ENCODE data around the gene PPP3R1. TPM values are rescaled to one million over a fixed set of nuclear protein-coding genes. Genes with fewer than 3 reads are reported as not detected.

The PPP3R1 gene
- total RNA-seq, 2 donors from 2014 or later: 57.4 to 59.5 TPM

DNA sequence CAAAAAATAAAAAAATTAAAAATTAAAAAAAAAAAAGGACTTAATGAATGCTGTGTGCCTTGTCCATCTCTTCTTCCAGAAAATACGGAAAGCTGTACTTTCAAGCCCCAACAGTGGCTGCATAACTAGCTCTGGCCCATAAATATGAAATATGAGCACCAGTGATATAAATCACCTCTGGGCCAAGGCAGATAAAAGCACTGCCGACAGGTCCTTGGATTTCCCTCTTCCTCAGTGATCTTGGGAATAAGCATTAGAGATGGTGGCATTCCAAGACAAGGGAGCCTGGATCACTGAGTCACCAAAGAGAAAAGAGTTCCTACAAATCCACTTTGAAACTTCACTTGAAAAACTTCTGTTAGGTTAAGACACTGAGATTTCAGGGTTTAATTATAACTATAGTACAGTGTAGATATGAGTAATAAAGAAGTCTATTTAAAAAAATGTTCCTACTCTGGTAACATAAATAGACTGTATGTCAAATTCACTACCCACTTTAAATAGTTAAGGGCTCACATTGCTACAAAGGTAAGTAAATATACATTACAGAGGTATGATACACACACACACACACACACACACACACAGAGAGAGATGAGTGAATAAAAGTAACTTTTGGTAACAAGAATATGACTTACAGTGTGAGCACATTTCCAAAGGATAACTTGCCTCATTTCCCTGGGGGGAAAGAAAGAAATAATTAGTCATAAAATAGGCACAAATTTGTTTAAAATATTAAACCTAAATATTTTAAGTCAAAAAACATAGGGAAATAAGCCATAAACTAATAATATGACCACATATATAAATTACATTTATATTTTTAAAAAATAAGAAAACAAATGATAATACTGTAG, 35.6 kb downstream of the PPP3R1 start:
- Histone ChIP-seq H3K9me3 (ENCODE audit: control insufficient read depth, low read length) (no peaks in the 10 kb centered on the region), H3K27ac (ENCODE audit: low read depth, low read length) (no peak overlapping the region), H3K36me3 (ENCODE audit: control insufficient read depth, insufficient read depth, low read length) (peaks cover 38% of the 10 kb centered on the region), H3K4me1 (ENCODE audit: control insufficient read depth, insufficient read depth, low read length) (peaks cover 10% of the 10 kb centered on the region), H3K4me3 (ENCODE audit: low read length) (no peak overlapping the region), H3K9ac (ENCODE audit: extremely low read depth, low read length, poor library complexity, severe bottlenecking) (no peak overlapping the region), H3K27me3 (ENCODE audit: control insufficient read depth, insufficient read depth, low read length, poor library complexity, severe bottlenecking) (no peaks in the 10 kb centered on the region)
- no peak for DNase-seq
- H3K4me3 Mint-ChIP-seq: no peak overlapping the region
- H3K27me3 Mint-ChIP-seq (ENCODE audit: insufficient read depth): no peaks in the 10 kb centered on the region
- 94 to 100% methylated on average over 2 of the region's 2 CpGs for WGBS, 2 experiments (ENCODE audit: insufficient coverage in 1 of 2, insufficient read length in 1 of 2)
- H3K27ac Mint-ChIP-seq: no peak overlapping the region
- H3K4me1 Mint-ChIP-seq: peaks cover 28% of the 10 kb centered on the region
- no peaks in the 10 kb centered on the region for H3K9me3 Mint-ChIP-seq
- peaks cover 20% of the 10 kb centered on the region for H3K36me3 Mint-ChIP-seq (ENCODE audit: low read depth)
- TF ChIP-seq, protein P1, sequence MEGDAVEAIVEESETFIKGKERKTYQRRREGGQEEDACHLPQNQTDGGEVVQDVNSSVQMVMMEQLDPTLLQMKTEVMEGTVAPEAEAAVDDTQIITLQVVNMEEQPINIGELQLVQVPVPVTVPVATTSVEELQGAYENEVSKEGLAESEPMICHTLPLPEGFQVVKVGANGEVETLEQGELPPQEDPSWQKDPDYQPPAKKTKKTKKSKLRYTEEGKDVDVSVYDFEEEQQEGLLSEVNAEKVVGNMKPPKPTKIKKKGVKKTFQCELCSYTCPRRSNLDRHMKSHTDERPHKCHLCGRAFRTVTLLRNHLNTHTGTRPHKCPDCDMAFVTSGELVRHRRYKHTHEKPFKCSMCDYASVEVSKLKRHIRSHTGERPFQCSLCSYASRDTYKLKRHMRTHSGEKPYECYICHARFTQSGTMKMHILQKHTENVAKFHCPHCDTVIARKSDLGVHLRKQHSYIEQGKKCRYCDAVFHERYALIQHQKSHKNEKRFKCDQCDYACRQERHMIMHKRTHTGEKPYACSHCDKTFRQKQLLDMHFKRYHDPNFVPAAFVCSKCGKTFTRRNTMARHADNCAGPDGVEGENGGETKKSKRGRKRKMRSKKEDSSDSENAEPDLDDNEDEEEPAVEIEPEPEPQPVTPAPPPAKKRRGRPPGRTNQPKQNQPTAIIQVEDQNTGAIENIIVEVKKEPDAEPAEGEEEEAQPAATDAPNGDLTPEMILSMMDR (conservative IDR thresholded peaks at IDR 0.05): no peak

DNA sequence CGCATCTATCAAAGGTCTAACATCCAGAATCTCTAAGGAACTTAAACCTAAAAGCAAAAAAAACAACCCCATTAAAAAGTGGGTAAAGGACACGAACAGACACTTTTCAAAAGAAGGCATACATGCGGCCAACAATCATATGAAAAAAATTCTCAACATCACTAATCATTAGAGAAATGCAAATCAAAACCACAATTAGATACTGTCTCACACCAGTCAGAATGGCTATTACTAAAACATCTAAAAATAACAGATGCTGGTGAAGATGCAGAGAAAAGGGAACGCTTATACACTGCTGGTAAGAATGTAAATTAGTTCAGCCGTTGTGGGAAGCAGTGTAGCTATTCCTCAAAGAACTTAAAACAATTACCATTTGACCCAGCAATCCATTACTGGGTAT, 38.0 kb downstream of the PPP3R1 start:
- WGBS, 2 experiments (ENCODE audit: insufficient coverage in 1 of 2, insufficient read length in 1 of 2): 88 to 94% methylated on average over 5 of the region's 5 CpGs
- Histone ChIP-seq H3K9me3 (ENCODE audit: control insufficient read depth, low read length) (no peaks in the 10 kb centered on the region), H3K36me3 (ENCODE audit: control insufficient read depth, insufficient read depth, low read length) (peaks cover 42% of the 10 kb centered on the region), H3K27me3 (ENCODE audit: control insufficient read depth, insufficient read depth, low read length, poor library complexity, severe bottlenecking) (no peaks in the 10 kb centered on the region), H3K27ac (ENCODE audit: low read depth, low read length) (no peak overlapping the region), H3K4me3 (ENCODE audit: low read length) (no peak overlapping the region), H3K9ac (ENCODE audit: extremely low read depth, low read length, poor library complexity, severe bottlenecking) (no peak overlapping the region), H3K4me1 (ENCODE audit: control insufficient read depth, insufficient read depth, low read length) (peaks cover 6% of the 10 kb centered on the region)
- H3K9me3 Mint-ChIP-seq: no peaks in the 10 kb centered on the region
- H3K27ac Mint-ChIP-seq: peak overlapping the region; percentile 33
- H3K36me3 Mint-ChIP-seq (ENCODE audit: low read depth): peaks cover 32% of the 10 kb centered on the region
- TF ChIP-seq, protein P1 (conservative IDR thresholded peaks at IDR 0.05): no peak
- DNase-seq: no peak
- no peak overlapping the region for H3K4me3 Mint-ChIP-seq
- H3K4me1 Mint-ChIP-seq: peaks cover 21% of the 10 kb centered on the region
- H3K27me3 Mint-ChIP-seq (ENCODE audit: insufficient read depth): no peaks in the 10 kb centered on the region

DNA sequence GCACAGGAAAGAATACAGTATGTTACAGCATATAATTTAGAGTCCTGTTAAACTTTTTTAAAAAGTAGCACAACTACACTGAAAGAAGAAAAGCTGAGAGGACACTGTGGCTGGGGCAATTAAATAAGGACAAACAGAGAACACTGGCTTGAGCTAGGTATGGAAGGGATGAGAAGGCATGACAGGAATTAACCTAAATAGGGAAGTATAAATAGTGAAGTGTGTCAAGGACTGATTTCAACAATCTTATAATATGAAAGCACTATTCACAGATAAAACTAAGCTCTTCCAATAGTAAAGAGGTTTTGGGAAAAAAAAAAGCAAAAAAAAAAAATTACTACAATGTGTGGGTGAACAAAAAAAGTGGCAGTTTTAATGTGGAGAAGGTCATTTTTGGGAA, 45.5 kb downstream of the PPP3R1 start:
- H3K36me3 ChIP-seq (ENCODE audit: control insufficient read depth, insufficient read depth, low read length): peaks cover 9% of the 10 kb centered on the region
- peaks cover 22% of the 10 kb centered on the region for H3K36me3 Mint-ChIP-seq (ENCODE audit: low read depth)
- no peak for DNase-seq
- no peaks in the 10 kb centered on the region for H3K4me1 ChIP-seq (ENCODE audit: control insufficient read depth, insufficient read depth, low read length)
- H3K27ac Mint-ChIP-seq: peak overlapping the region; percentile 7
- H3K27ac ChIP-seq (ENCODE audit: low read depth, low read length): no peak overlapping the region
- H3K9me3 ChIP-seq (ENCODE audit: control insufficient read depth, low read length): no peaks in the 10 kb centered on the region
- H3K4me3 Mint-ChIP-seq: no peak overlapping the region
- H3K9ac ChIP-seq (ENCODE audit: extremely low read depth, low read length, poor library complexity, severe bottlenecking): no peak overlapping the region
- H3K27me3 Mint-ChIP-seq (ENCODE audit: insufficient read depth): no peaks in the 10 kb centered on the region
- no peaks in the 10 kb centered on the region for H3K9me3 Mint-ChIP-seq
- H3K27me3 ChIP-seq (ENCODE audit: control insufficient read depth, insufficient read depth, low read length, poor library complexity, severe bottlenecking): no peaks in the 10 kb centered on the region
- TF ChIP-seq, protein P1 (conservative IDR thresholded peaks at IDR 0.05): no peak
- H3K4me1 Mint-ChIP-seq: peaks cover 22% of the 10 kb centered on the region
- H3K4me3 ChIP-seq (ENCODE audit: low read length): no peak overlapping the region
